ENCODE measurements around the gene ZNF484. TPM values are rescaled to one million over a fixed set of nuclear protein-coding genes. Genes with fewer than 3 reads are reported as not detected.

ZNF484 gene
- total and polyA plus RNA-seq, 2 experiments from 2014 or later = 3.4 to 10.5 TPM

DNA sequence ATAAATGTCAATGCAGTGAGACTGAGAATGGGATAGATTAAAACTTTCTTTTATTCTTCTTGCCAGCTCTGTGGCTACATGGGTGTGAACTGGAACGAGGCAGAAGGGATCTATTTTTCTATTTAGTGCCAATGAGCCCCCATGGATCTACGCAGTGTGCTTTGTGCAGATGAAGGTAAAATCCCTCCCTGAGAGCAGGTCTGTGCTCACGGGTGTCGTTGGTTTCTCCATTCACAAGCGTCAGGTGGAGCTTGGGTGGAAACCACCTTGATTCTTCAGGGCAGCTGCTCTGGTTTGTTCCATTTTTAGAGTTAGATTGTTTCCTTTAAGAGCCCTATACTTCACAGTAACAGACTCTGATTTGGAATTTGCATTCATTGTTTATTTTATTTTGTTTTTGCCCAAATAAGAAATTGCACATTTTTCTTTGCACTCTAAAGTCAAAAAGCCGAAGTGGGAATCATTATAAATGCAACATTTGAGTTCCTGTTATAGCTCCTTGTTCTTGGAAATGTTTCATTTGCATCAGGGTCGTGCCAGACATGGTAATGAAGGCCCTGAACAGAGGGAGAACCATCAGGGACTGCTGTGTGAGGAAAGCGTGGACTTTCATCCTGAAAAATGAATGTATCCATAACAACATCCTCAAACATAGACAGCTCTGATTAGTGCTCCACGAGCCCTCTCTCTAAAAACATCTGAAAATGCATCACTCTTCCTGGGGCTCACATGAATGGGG, 82.1 kb downstream of the ZNF484 start:
- Histone ChIP-seq H3K36me3 (no peaks in the 10 kb centered on the region), H3K4me3 (no peak overlapping the region), H3K27ac (no peak overlapping the region), H3K27me3 (peaks cover 45% of the 10 kb centered on the region), H3K9me3 (ENCODE audit: low read depth) (no peaks in the 10 kb centered on the region), H3K4me1 (ENCODE audit: low read depth) (no peaks in the 10 kb centered on the region)
- TF ChIP-seq, protein P1, sequence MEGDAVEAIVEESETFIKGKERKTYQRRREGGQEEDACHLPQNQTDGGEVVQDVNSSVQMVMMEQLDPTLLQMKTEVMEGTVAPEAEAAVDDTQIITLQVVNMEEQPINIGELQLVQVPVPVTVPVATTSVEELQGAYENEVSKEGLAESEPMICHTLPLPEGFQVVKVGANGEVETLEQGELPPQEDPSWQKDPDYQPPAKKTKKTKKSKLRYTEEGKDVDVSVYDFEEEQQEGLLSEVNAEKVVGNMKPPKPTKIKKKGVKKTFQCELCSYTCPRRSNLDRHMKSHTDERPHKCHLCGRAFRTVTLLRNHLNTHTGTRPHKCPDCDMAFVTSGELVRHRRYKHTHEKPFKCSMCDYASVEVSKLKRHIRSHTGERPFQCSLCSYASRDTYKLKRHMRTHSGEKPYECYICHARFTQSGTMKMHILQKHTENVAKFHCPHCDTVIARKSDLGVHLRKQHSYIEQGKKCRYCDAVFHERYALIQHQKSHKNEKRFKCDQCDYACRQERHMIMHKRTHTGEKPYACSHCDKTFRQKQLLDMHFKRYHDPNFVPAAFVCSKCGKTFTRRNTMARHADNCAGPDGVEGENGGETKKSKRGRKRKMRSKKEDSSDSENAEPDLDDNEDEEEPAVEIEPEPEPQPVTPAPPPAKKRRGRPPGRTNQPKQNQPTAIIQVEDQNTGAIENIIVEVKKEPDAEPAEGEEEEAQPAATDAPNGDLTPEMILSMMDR (IDR thresholded peaks at IDR 0.05; ENCODE audit: low read depth, low read length) = no peak
- no peak for DNase-seq (ENCODE audit: low read depth in 1 of 2, low spot score in 1 of 2)

Other genes starting within 250 kb of the ZNF484 start
- 7.0 and 7.8 TPM in 2 replicates for gene IPPK, start 207.9 kb downstream of the ZNF484 start, total RNA-seq
- 6.4 and 7.1 TPM in 2 replicates for gene IPPK, start 207.9 kb downstream of the ZNF484 start, polyA plus RNA-seq
- 34.9 and 36.5 TPM in 2 replicates for gene BICD2, start 113.2 kb downstream of the ZNF484 start, total RNA-seq
- gene BICD2, start 113.2 kb downstream of the ZNF484 start, polyA plus RNA-seq = 19.0 and 23.8 TPM in 2 replicates
- gene FGD3, start 69.5 kb upstream of the ZNF484 start, total RNA-seq = 0.18 and 1.3 TPM in 2 replicates
- gene FGD3, start 69.5 kb upstream of the ZNF484 start, polyA plus RNA-seq = 0.36 TPM in 1 of 2 replicates, not detected in the other
- not detected in 2 replicates for gene SUSD3, start 180.7 kb upstream of the ZNF484 start, total RNA-seq
- gene SUSD3, start 180.7 kb upstream of the ZNF484 start, polyA plus RNA-seq = not detected in 2 replicates
- gene CARD19, start 218.2 kb upstream of the ZNF484 start, total RNA-seq = 46.3 and 47.3 TPM in 2 replicates
- 37.5 and 66.8 TPM in 2 replicates for gene CARD19, start 218.2 kb upstream of the ZNF484 start, polyA plus RNA-seq